ENCODE measurements around the gene PXN.
"Not testable (repeated sequence)": the region's sequence is repeated elsewhere in the genome, so short reads cannot be mapped to it uniquely, and the experiment has no call there.

The PXN gene

DNA sequence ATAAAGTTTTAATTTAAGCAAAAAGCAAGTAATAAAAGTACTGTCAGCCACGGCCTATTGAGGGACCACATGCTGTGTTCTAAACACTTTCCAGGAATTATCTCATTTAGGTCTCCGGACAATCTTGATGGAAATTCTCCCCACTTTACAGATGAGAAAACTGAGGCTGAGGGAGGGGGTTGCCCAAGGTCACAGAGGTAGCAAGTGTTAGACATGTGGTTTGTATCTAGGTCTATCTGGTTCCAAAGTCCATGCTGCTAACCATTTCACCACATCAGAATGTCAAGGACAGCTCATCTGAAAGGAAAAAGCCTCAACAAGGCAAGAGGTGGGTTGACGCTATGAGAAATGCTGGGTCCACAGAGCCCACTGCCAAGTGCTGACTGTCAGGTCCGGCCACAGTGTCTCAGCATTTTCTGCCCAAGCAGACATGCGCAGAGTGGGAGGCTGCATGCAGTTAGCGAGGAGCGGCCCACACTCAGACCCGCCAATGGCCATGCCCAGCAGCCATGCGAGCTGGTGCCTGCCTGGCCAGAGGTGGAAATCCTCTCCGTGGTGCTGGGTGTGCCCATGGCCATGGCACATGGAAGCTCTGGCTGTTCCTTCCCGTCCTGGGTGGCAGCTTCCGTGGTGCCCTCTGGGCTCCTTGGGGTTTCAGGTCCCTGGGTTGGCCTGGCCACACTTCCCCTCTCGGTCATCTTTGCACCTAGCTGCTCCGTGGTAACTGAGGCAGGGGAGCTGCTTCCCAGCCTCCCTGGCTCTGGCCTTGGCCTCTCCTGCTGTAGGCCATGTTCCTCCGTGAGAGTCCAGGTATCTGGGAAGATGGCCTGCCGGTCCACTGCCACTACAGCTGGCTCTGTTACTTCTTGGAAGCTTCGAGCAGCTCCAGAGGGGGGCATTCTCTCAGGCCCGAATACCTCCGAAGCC, 46.6 kb downstream of the PXN start:
- no peak for DNase-seq

DNA sequence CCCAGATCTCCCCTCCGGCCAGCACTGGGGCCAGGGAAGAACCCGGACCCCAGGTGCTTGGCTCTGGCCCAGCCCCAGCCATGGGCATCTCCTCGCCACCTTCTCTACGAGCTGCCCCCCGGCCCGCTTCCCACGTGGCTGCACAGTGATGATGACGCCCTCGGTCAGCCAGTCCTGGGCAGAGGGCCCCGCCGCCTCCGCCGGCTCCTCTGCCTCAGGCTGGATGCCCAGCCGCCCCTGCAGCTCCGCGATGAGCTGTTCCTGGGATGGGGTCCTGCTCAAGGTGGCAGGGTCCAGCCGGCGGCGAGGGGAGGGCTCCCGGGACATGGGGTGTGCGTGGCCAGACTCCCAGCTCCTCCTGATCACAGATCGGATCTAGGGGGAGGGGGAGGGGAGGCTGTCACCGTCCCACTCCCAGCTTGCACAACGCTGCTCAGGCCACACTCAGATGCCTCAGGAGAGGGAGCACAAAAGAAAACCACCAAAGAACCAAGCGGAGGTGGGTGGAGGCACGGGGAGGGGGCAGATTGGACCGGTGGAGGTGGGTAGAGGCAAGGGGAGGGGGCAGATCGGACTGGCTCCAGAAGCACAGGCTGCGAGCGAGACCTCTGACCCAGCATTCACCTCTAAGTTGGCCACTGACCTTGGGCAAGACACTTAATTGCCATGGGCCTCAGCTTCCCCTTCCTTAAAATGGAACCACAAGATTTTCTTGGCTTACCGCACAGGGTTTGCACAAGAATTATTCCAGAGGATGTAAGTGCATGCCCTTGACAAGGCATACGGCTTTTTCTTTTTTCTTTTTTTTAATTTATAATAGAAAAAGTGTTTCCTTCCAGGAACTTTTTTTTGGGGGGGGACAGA, 48.6 kb downstream of the PXN start:
- in situ Hi-C loops (cut with HindIII; ENCODE audit: low pct_ligation_motif_present, low pct_unique_long_range_greater_than_20kb, low sequenced_read_pairs) = no loop called here
- DNase-seq = no peak

More for the DNA sequence above, 46.6 kb downstream of the PXN start:
- in situ Hi-C loops (cut with HindIII; ENCODE audit: low pct_ligation_motif_present, low pct_unique_long_range_greater_than_20kb, low sequenced_read_pairs) = no loop called here

DNA sequence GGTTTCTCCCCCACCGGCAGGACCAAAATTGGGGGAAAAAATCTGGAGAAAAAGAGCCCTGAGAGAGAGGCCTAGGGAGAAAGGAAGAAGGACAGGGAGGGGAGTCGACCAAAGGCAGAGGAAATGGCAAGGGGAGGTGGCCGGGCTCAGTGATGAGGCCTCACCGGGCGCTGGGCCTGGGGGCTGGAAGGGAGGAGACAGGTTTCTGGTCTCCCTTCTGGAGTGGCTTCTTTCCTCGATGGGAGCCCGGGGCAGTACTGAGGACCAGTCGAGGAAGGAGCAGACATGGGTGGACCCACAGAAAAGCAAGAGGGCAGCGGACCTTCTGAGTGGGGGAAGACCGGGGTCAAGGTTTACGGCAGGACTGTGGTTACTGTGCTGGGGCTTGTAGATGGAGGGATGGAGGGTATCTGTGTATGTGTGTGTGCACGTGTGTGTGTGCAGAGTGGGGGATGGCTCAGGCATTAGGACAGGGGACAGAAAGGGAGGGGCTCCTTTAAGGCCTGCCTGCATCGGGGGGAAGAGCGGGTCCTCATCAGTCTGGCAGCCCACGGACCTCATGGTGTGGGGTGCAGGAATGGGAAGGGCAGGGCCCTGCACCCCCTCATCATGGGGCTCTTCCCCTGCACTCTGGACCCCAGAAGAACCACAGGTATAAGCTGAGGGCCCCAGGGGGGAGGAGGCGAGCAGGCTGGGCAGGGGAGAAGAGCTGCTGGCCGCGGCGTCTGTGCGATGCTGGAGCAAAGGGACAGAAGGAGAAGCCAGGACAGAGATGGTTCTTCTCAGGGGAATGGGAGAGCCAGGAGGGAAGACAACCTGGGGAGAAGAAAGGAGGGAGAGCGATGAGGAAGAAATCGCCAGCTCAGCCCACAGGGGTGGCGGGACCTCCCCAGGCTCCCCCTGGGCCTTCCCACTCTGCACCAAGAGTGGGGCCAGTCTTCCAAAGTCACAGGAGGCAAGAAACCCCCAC, 49.5 kb downstream of the PXN start:
- DNase-seq = no peak
- in situ Hi-C loops (cut with HindIII; ENCODE audit: low pct_ligation_motif_present, low pct_unique_long_range_greater_than_20kb, low sequenced_read_pairs) = no loop called here

DNA sequence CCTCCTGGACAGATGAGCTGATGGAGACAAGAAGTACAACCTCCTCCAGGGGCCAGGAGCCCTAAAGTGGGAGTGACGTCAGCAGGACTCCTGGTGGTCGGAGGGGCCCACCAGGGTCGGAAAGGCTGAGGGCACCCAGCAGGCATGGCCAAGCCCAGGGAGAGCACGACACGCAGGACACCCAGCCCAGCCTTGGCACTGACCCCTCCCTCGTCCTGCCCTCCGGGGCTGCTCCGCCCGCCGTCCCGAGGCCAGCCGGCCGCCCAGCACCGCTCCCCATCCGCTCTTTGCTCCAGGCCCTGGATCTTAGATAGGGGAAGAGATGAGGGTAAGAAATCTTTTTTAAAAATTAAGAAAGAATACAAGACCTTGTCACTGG, 50.2 kb downstream of the PXN start:
- no peak for DNase-seq
- in situ Hi-C loops (cut with HindIII; ENCODE audit: low pct_ligation_motif_present, low pct_unique_long_range_greater_than_20kb, low sequenced_read_pairs) = no loop called here

DNA sequence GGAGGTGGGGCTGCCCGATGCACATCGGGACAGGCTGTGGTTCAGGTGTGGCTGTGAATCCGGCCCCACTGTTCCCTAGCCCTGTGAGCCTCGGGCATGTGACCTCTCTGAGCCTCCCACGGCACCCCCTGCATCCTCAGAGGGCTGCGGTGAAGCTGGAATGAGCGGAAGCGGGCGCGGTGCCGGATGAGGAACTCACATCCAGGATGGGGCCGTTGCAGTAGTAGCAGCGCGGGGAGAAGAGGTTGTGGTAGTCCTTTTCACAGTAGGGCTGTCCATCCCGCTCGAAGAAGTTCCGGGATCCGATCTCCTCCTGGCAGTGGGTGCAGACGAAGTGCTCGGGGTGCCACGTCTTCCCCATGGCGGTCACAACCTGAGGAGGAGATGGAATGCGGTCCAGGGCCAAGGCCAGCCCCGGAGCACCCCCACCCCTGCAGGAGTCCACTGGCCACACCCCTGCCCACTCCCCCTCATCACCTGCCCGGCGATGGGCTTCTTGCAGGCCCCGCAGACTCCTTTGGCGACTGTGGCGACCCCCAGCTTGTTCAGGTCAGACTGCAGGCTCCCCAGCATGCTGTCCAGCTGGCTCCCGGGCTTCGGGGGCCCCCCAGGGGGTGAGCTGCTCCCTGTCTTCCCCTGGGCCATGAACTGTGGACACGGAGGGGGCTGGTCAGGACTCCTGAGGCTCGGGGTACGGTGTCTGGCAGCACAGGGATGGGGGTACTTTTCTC, 50.7 kb downstream of the PXN start:
- in situ Hi-C loops (cut with HindIII; ENCODE audit: low pct_ligation_motif_present, low pct_unique_long_range_greater_than_20kb, low sequenced_read_pairs) = no loop called here
- no peak for DNase-seq

DNA sequence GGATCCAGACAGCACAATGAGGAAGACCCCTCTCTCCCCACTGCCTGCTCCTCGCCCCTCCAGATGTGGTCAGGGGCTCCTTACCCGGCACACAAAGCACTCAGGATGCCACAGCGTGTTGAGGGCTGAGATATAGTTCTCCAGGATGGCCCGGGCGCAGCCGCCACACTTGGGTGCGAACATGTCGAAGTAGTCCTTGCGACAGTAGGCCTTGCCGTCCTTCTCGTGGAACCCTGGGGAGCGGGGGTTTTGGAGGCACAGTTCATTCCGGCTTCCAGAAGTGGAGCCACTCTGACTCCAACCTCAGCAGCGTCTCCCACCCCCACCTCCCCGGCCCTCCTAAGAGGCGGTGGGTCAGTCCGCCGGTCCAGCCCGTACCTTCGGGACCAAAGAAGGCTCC, 51.8 kb downstream of the PXN start:
- no peak for DNase-seq
- in situ Hi-C loops (cut with HindIII; ENCODE audit: low pct_ligation_motif_present, low pct_unique_long_range_greater_than_20kb, low sequenced_read_pairs) = no loop called here

DNA sequence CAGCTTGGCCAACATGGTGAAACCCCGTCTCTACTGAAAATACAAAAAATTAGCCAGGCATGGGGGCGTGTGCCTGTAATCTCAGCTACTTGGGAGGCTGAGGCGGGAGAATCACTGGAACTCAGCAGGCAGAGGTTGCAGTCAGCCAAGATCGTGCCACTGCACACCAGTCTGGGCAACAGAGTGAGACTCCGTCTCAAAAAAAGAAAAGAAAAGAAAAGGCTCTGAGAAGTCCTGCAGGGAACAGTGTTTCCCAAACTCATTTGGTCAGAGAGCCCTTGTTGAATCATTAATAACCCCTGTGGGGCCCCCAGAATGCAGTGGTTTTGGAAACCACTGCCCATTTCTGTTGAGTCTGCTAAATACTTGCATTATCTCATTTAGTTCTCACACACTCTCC, 52.3 kb downstream of the PXN start:
- DNase-seq; in situ Hi-C loops (cut with HindIII; ENCODE audit: low pct_ligation_motif_present, low pct_unique_long_range_greater_than_20kb, low sequenced_read_pairs): not testable (repeated sequence)

DNA sequence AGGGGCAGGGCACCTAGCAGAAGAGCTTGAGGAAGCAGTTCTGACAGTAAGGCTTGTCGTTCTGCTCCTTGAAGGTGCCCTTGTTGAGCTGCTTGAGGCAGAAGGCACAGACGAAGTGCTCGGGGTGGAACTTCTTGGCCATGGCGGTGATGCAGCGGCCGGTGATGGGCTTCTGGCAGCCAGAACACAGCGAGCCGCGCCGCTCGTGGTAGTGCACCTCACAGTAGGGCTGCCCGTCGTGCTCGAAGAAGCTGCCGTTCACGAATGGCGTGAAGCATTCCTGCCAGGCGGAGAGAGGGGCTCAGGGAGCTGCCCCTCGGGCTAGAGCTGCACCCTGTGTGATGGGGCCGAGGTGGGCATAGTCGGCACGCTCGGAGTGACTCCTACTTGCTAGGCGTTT, 53.2 kb downstream of the PXN start:
- DNase-seq = no peak
- in situ Hi-C loops (cut with HindIII; ENCODE audit: low pct_ligation_motif_present, low pct_unique_long_range_greater_than_20kb, low sequenced_read_pairs) = no loop called here

DNA sequence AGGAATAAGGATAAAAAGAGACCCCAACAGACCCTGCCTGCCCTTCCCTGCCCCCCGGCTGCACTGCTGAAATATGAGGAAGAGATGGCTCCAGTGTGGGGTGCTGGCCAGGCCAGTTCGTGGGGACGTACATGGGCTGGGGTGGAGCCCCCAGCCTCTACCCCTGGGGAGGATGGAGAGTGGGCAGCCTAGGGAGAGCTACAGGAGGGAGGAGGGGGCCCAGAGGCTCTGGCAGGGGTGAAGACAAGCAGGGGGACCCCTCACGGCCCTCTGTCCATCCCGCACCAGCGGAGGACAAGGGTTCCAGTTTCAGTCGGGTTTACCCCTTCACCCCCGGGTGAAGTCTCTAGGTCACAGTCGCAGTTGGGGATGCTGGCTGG, 53.6 kb downstream of the PXN start:
- in situ Hi-C loops (cut with HindIII; ENCODE audit: low pct_ligation_motif_present, low pct_unique_long_range_greater_than_20kb, low sequenced_read_pairs) = no loop called here
- DNase-seq = no peak

DNA sequence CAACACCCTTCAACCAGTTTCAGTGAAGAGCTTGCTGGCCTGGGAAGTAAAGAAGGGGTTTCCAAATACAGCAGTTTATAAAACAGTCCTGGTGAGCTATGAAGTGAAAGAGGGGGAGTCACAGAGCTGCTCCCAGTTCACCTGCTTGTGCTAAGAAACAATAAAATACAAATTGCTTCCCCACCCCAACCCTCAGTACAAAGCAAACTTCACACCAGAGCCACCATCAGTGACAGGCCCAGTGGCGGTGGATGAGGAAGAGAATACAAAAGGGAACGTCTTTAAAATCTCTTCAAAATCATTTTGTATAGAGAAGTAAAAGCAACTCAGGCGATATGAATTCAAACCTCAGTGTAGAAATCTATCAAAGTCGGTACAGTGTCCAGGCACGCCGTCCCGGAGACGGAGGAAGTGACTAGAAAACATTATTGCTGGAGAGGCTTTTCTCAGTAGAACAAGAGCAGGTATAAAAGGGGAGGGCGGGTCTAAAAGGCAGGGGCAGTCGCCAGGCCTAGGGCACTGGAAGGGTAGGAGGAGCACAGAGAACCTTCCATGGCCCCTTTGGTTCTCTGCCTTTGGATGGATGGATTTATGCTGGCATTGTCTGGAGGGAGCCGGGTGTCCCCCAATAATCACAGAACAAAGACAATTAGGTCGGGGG, 54.2 kb downstream of the PXN start:
- DNase-seq = no peak
- in situ Hi-C loops (cut with HindIII; ENCODE audit: low pct_ligation_motif_present, low pct_unique_long_range_greater_than_20kb, low sequenced_read_pairs) = no loop called here

DNA sequence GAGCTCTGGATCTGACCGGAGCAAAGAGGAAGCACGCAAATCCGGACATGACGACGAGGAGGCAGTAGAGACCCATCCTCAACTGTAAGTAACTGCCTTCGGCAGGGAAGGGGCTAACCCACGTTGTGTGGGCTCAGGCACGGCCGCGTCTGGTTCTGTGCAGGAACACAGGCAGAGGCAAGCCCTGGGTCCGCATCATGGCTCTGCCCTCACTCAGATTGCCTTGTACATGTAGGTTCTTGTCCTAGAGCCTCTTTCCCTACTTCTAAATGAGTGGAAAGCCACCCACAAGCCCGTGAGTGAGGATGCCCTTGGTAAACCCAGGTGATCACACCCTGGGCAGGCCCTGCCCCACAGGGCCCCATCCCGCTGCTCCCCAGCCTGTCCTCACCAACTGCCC, 55.7 kb downstream of the PXN start:
- in situ Hi-C loops (cut with HindIII; ENCODE audit: low pct_ligation_motif_present, low pct_unique_long_range_greater_than_20kb, low sequenced_read_pairs) = loop anchor here (10.0 kb wide), 1 partner anchor 55 kb away; the partner anchor contains the start of gene PXN
- DNase-seq = no peak

DNA sequence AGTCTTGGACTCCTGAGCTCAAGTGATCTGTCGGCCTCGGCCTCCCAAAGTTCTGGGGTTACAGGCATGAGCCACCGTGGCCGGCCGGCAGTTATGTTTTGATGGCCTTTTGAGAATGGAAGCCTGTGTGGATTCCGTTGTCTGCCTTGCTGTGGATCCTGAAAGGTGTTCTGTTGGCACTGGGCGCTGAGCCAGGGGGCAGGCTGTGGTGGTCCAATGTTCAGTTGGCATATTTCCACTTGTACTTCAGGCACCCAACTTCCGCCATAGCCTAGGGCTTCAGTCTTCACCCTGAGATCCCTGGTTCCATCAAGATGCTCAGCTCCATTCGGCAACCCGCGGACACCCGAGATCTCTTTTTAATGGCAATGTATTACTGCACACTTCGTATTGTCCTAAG, 58.3 kb downstream of the PXN start:
- no peak for DNase-seq
- in situ Hi-C loops (cut with HindIII; ENCODE audit: low pct_ligation_motif_present, low pct_unique_long_range_greater_than_20kb, low sequenced_read_pairs) = loop anchor here (10.0 kb wide), 1 partner anchor 58 kb away; the partner anchor contains the start of gene PXN

DNA sequence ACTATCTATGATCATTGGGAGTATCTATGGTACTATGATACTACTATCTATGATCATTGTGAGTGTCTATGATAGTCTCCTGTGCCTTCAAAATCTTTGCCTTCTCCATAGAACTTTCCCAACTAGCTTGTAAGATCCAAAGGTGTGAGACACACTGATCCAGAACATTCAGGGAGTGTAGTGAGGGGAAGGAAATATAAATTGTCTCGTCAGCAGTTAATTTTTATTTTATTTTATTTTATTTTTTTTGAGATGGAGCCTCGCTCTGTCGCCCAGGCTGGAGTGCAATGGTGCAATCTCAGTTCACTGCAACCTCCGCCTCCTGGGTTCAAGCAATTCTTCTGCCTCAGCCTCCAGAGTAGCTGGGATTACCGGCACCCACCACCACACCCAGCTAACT, 58.7 kb downstream of the PXN start:
- in situ Hi-C loops (cut with HindIII; ENCODE audit: low pct_ligation_motif_present, low pct_unique_long_range_greater_than_20kb, low sequenced_read_pairs) = loop anchor here (10.0 kb wide), 1 partner anchor 58 kb away; the partner anchor contains the start of gene PXN
- not testable (repeated sequence) for DNase-seq

DNA sequence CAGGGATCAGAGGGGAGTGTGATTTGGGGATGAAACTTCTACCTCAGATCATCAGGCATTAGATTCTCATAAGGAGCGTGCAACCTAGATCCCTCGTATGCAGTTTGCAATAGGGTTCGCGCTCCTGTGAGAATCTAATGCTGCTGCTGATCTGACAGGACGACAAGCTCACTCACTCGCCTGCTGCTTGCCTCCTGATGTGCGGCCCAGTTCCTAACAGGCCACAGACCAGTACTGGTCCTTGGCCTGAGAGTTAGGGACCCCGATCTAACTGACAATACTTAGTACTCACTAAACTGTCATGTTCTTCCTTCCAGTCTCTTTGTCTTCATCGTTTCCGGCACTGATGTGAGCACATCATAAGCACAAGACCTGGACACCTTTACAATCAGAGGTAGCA, 59.3 kb downstream of the PXN start:
- DNase-seq = no peak
- in situ Hi-C loops (cut with HindIII; ENCODE audit: low pct_ligation_motif_present, low pct_unique_long_range_greater_than_20kb, low sequenced_read_pairs) = loop anchor here (10.0 kb wide), 1 partner anchor 59 kb away; the partner anchor contains the start of gene PXN

DNA sequence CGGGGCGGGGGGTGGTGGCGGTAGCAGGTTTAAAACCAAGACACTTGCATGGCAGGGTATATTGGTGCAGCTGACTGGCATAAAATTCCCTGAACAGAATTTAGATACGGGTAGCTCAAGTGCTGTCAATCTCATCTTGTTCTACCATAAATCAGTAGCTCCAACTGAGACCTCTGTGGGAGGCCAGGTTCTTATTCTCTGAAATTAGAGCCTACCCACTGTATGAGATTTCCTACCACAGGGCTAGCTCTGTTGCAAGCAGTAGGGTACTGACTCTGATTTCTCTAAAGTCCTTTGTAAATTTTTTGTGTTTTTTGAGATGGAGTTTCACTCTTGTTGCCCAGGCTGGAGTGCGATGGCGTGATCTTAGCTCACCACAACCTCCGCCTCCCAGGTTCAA, 61.4 kb downstream of the PXN start:
- no peak for DNase-seq
- in situ Hi-C loops (cut with HindIII; ENCODE audit: low pct_ligation_motif_present, low pct_unique_long_range_greater_than_20kb, low sequenced_read_pairs) = loop anchor here (10.0 kb wide), 1 partner anchor 61 kb away; the partner anchor contains the start of gene PXN

DNA sequence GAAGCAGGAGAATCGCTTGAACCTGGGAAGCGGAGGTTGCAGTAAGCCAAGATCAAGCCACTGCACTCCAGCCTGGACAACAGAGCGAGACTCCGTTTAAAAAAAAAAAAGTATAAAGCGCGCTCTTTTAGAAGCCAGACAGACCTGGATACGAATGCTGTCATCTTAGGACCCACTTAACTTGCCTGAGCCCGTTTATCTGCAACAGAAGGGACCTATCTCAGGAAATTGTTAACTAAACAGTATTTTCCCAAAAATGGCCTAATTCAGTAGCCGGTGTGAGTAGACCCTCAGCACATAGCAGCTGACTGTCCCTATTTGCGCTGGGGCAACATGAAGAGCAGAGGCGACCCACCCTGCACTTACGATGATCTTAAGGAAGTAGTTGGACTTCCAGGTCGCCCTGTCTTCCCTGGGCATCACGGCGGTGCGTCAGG, 65.1 kb downstream of the PXN start:
- in situ Hi-C loops (cut with HindIII; ENCODE audit: low pct_ligation_motif_present, low pct_unique_long_range_greater_than_20kb, low sequenced_read_pairs) = loop anchor here (10.0 kb wide), 1 partner anchor 64 kb away; the partner anchor contains the start of gene PXN
- no peak for DNase-seq

Data from ACHN (cell line).